Activated naive CD4-positive, alpha-beta T cell treated with anti-CD3 and anti-CD28 coated beads, Interleukin-2, amount 50 U/mL, for 72 hours (primary cell): Measurements from ENCODE around the gene ETF1. TPM values are rescaled to one million over a fixed set of nuclear protein-coding genes. Genes with fewer than 3 reads are reported as not detected.

Experiments used
- ATAC-seq, 2 donors: fragments of 150-1000 bp; cut with Tn5 transposase; 2 replicates each; pipeline ENCODE4 v1.10.0; 2021; ENCODE audit warnings: mild to moderate bottlenecking in 2 of 2, moderate library complexity in 2 of 2
- DNase-seq, 2 donors: peaks; one replicate each; pipeline ENCODE4 v3.0.0; 2021 to 2022; ENCODE audit warnings: low spot score in 2 of 2
- H3K27ac Mint-ChIP-seq, 2 donors: one replicate each; pipeline ENCODE4 v1.8.0; 2022; ENCODE audit warnings: mild to moderate bottlenecking in 2 of 2, mixed read lengths in 2 of 2
- H3K36me3 Mint-ChIP-seq, 2 donors: one replicate each; pipeline ENCODE4 v1.8.0; 2022; ENCODE audit warnings: mixed read lengths in 2 of 2
- H3K9me3 Mint-ChIP-seq, 2 donors: one replicate each; pipeline ENCODE4 v1.8.0; 2022; ENCODE audit warnings: mixed read lengths in 2 of 2
- total RNA-seq, 2 donors: library from RNA; stranded (reverse); gene quantifications; one replicate each; pipeline ENCODE4 v1.2.3, GENCODE V29; 2022

ETF1 gene
- total RNA-seq, 2 donors from 2014 or later, result 109 to 120 TPM

DNA sequence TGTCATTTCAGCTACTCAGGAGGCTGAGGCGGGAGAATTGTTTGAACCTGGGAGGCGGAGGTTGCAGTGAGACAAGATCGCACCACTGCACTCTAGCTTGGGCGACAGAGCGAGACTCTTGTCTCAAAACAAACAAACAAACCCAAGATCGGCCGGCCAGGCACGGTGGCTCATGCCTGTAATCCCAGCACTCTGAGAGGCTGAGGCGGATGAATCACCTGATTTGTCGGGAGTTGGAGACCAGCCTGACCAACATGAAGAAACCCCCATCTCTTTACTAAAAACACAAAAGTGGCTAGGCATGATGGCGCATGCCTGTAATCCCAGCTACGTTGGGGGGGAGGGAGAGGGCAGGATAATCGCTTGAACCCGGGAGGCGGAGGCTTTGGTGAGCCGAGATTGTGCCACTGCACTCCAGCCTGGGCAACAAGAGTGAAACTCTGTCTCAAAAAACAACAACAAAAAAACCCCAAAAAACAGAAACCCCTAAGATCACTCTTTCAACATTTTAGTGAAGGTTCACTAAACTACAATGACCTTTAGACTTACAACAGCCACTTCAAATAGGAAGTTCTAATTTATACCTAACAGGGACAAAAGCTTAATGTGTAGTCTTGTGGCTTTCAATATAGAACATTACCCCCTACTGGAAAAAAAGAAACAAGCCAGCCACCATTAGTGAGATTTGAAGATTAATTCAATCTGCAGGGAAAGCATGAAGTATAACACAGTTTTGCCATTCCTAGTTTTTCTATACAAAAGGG, 25.2 kb upstream of the ETF1 start:
- H3K9me3 Mint-ChIP-seq, result no peaks in the 10 kb centered on the region
- no peak for DNase-seq
- peaks cover 53 to 64% of the 10 kb centered on the region in 2 donors for H3K36me3 Mint-ChIP-seq
- ATAC-seq, result no peak
- peak overlapping the region; percentile 67 to 79 for H3K27ac Mint-ChIP-seq

DNA sequence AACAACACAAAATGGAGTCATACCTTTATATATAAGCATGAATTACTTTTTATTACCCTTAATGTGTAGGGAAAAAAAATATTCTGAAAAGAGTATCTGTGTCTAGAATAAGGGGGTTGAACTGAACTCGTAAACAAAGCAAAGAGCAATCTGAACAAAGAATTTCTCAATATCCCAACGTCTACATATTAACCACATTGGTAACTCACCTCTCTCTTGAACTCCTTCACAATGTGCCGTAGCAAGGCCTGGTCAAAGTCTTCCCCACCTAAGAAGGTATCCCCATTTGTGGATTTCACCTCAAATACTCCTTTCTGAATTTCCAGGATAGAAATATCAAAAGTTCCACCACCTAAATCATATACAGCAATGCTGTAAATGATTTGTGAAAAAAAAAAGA, 23.8 kb upstream of the ETF1 start:
- Mint-ChIP-seq H3K36me3 (peaks cover 47 to 55% of the 10 kb centered on the region in 2 donors), H3K27ac (peak overlapping the region in 1 of 2 donors; percentile 67), H3K9me3 (no peaks in the 10 kb centered on the region)
- DNase-seq (no peak), ATAC-seq (no peak)

DNA sequence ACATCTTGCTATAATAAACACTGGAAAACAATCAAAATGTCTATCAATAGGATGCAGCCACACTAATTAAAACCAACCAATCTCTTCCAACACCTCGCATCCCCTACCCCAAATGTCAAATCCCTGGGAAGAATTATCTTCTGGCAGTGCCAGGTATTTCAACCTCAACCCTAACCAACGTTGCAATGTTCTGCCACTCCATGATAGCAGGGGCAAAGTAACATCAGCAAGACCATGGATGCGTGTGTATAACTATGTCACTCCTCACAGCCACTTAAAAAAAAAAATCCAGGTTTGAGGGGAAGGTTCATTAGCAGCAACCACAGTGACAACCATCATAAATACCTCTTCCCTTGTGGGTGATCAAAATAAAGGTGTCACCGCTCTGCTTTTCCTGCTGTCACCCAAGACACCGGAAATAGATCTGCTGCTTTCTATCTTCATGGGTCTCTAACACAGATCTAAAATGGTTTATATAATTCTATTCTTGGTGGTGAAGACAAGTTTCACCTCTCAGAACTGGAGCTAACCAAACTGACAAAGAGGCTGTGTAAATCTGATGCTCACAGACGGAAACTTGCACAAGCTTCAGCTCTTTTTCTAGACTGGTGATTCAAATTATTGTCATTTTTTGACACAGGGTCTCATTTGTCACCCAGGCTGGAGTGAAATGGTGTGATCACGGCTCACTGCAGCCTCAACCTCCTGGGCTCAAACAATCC, 22.2 kb upstream of the ETF1 start:
- ATAC-seq, result peak; percentile 51 to 72
- no peak for DNase-seq
- Mint-ChIP-seq H3K36me3 (peaks cover 45 to 52% of the 10 kb centered on the region in 2 donors), H3K27ac (peak overlapping the region; percentile 41 to 85), H3K9me3 (no peaks in the 10 kb centered on the region)

DNA sequence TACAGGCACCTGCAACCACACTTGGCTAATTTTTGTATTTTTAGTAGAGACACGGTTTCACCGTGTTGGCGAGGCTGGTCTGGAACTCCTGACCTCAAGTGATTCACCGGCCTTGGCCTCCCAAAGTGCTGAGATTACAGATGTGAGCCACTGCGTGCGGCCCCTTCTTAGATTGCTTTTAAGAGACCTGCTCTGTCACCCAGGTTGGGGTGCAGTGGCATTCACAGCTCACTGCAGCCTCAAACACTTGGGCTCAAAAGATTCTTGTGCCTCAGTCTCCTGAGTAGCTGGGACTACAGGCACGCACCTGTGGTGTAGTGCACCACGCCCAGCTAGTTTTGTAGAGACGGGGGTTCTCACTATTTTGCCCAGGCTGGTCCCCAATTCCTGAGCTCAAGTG, 21.2 kb upstream of the ETF1 start:
- ATAC-seq, result no peak
- DNase-seq, result no peak
- Mint-ChIP-seq H3K36me3 (peaks cover 51 to 61% of the 10 kb centered on the region in 2 donors), H3K9me3 (no peaks in the 10 kb centered on the region), H3K27ac (no peak overlapping the region)

DNA sequence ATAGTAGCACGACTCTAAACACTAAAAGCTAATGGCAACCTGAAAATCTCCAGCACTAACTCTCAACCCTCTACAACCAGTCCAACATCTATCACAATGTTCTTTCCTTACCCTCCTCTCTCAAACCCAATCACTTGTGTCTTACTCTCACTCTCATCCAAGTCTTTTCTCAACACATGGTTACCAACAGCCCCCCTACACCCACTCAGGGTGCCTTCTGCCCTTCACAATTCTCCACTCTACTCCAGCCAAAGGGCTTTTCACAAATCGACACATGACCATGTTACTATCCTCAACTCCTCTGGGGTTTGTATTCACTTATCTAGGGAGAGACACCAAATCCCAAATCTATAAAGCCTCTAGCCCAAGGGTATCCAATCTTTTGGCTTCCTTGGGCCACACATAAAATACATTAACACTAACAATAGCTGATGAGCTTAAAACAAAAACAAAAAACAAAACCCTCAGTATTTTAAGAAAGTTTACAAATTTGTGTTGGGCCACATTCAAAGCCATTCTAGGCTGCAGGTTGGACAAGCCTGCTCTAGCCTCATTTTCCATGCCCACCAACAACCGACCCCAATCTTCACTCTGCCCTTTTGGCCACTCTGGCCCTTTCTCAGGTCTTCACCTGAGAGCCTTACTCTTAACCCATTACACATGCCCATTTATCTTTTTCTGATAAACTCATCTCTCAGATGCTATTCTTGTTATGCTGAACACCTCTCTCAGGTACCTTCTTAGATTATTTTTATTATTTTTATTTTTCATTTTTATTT, 20.5 kb upstream of the ETF1 start:
- no peak for ATAC-seq
- H3K9me3 Mint-ChIP-seq, result no peaks in the 10 kb centered on the region
- peak overlapping the region; percentile 16 to 82 for H3K27ac Mint-ChIP-seq
- no peak for DNase-seq
- H3K36me3 Mint-ChIP-seq, result peaks cover 48 to 61% of the 10 kb centered on the region in 2 donors

DNA sequence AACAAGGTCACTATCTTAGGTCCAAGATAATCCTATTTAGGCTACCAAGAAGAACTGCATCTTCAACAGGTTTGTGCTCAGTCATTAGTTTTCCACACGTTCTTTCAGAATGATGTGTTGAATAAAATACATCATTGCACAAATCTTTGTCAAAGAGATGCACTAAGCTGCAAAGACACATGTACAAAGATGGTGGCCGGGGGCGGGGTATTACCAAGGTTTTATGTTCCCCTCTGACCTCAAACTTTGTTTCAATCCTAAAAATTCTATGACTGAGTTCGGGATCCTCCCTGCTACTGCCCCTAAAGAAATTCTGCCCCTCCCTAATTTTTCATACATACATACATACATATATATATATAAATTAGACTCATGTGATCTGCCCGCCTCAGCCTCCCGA, 17.9 kb upstream of the ETF1 start:
- H3K36me3 Mint-ChIP-seq, result peaks cover 50 to 64% of the 10 kb centered on the region in 2 donors
- H3K9me3 Mint-ChIP-seq, result no peaks in the 10 kb centered on the region
- no peak for DNase-seq
- H3K27ac Mint-ChIP-seq, result no peak overlapping the region
- ATAC-seq, result no peak

DNA sequence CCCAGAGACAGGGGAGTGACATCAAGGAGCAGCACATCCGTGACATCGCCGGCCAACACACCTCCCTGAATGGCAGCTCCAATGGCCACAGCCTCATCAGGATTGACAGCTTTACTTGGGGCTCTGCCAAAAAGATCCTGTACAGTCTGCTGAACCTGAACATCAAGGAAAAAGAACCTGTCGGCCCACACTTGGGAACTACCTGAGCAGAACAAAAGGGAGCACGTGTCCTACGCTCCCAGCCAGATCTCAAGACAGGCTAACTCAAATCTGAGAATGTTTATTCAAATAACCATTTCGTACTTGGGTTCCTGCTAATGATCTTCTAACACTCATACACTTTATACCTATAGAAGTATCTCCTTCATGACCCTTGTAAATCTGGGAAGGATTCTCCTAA, 16.9 kb upstream of the ETF1 start:
- H3K36me3 Mint-ChIP-seq, result peaks cover 44 to 60% of the 10 kb centered on the region in 2 donors
- no peak for ATAC-seq
- DNase-seq, result no peak

DNA sequence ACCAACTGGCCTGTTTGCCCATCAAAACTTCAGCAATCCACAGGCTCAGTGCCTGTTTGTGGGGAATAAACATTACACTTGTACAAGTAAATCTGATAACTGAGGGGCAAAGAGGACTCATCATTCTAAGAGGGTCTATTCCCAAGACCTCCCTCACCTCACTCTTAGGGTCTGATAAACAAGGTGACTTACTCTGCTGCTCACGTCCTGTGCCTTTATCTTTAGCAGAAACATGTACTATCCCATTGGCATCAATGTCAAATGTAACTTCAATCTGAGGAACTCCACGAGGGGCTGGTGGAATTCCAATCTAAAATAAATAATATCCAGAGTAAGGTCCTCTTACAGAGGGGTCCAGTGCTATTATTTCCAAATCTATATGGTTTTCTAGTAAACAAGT, 14.6 kb upstream of the ETF1 start:
- no peak overlapping the region for H3K27ac Mint-ChIP-seq
- peaks cover 36 to 52% of the 10 kb centered on the region in 2 donors for H3K36me3 Mint-ChIP-seq
- ATAC-seq (no peak), DNase-seq (no peak)
- H3K9me3 Mint-ChIP-seq, result no peaks in the 10 kb centered on the region

More for the DNA sequence above, 16.9 kb upstream of the ETF1 start:
- Mint-ChIP-seq H3K9me3 (no peaks in the 10 kb centered on the region), H3K27ac (peak overlapping the region in 1 of 2 donors; percentile 81)

DNA sequence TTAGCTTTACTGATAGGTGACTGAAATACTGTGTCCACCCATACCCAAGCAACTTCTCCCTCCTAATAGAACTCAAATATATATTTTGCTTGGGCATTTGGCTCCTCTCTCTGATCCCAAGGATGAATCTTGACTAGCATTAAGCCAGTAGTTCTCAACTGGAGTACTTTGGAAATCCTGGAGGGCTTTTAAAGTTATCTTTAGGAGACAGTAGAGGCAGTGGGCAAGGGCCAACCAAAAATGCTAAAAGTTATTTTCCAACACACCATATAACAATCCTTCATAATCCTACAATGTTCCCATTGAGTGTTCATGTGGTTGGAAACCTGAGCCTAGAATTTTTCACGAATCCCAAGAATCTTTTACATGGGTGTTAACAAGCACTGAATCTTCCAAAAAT, 11.1 kb upstream of the ETF1 start:
- Mint-ChIP-seq H3K27ac (peak overlapping the region in 1 of 2 donors; percentile 62), H3K9me3 (no peaks in the 10 kb centered on the region)
- DNase-seq, result no peak

DNA sequence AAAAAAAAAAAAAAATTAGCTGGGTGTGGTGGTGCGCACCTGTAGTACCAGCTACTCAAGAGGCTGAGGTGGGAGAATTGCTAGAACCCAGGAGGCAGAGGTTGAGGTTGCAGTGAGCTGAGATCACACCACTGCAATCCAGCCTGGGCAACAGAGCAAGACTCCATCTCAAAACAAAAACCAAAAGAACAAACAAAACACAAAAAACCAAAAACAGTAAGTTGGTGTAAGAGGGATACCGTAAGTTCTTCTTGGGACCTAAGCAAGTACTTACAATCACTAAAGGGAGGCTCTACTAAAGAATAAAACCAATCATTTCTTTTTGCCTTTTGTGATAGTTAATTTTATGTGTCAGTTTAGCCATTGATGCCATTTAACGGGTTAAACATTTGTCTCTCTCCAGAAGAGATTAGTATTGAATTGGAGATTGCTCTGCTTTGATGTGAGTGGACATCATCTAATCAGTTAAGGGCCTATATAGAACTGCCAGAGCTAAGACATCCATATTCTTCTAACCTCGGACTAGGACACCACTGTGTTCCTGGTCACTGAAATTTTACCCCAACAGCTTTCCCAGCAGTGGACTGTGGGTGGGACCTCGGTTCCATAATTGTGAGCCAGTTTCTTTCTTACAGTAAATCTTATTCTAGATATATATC, 10.5 kb upstream of the ETF1 start:
- peak overlapping the region in 1 of 2 donors; percentile 62 for H3K27ac Mint-ChIP-seq
- H3K9me3 Mint-ChIP-seq, result no peaks in the 10 kb centered on the region
- no peak for DNase-seq
- peaks cover 21 to 27% of the 10 kb centered on the region in 2 donors for H3K36me3 Mint-ChIP-seq
- no peak for ATAC-seq

More for the DNA sequence above, 11.1 kb upstream of the ETF1 start:
- ATAC-seq, result no peak
- H3K36me3 Mint-ChIP-seq, result peaks cover 24 to 33% of the 10 kb centered on the region in 2 donors

DNA sequence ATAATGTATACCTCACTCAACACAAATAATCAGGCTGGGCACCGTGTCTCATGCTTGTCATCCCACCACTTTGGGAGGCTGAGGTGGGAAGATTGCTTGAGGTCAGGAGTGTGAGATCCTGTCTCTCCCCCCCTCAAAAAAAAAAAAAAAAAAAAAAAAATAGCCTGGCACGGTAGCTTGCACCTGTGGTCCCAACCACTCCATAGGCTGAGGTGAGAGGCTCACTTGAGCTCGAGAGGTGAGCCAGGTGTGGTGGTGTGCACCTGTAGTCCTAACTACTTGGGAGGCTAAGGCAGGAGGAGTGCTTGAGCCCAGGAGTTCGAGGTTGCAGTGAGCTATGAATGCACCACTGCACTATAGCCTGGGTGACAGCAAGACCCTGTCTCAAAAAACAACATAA, 9.6 kb upstream of the ETF1 start:
- Mint-ChIP-seq H3K27ac (peak overlapping the region in 1 of 2 donors; percentile 22), H3K9me3 (no peaks in the 10 kb centered on the region), H3K36me3 (peaks cover 17 to 20% of the 10 kb centered on the region in 2 donors)
- DNase-seq (no peak), ATAC-seq (no peak)

DNA sequence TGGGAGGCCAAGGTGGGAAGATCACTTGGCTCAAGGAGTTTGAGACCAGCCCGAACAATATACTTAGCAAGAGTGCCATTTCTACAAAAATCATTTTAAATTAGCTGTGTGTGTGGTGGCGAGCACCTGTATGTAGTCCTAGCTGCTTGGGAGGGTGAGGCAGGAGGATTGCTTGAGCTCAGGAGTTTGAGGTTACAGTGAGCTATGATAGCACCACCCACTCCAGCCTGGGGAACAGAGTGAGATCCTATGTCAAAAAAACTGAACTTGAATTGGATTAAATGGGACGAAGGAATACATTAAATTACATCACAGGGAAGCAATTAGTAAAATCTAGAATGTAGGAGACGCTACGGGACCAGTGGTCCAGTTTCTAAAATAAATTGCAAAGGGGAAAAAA, 6.4 kb upstream of the ETF1 start:
- Mint-ChIP-seq H3K36me3 (peaks cover 9 to 10% of the 10 kb centered on the region in 2 donors), H3K9me3 (no peaks in the 10 kb centered on the region), H3K27ac (no peak overlapping the region)
- no peak for DNase-seq
- ATAC-seq, result no peak

DNA sequence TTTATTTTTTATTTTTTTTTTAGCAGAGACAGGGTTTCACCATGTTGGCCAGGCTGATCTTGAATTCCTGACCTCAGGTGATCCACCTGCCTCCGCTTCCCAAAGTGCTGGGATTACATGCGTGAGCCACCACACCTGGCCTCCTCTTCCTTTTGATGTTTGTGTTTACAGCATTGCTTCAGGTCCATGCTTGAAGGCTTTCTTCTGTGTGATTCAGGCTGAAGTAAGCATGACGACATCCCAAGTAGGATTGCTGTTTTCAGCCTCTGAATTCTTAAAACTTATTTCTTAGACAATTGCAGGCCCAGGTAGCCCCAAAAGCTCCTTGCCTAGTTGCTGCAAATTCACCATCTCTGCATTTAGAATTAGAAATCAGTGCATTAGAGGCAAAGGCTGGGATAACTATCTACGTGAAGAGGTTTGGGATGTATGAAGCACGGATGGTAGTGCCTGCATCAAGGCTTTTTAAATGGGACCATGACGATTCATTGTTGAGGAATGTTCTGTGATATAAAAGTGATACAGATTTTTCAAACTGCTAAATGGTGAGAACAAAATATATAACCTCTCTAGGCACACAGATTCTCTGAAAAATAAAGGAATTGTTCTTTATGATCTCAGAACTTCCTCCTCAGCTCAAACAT, 3.0 kb upstream of the ETF1 start:
- Mint-ChIP-seq H3K9me3 (no peaks in the 10 kb centered on the region), H3K36me3 (peaks cover 32 to 34% of the 10 kb centered on the region in 2 donors), H3K27ac (no peak overlapping the region)
- DNase-seq, result no peak
- ATAC-seq, result no peak

DNA sequence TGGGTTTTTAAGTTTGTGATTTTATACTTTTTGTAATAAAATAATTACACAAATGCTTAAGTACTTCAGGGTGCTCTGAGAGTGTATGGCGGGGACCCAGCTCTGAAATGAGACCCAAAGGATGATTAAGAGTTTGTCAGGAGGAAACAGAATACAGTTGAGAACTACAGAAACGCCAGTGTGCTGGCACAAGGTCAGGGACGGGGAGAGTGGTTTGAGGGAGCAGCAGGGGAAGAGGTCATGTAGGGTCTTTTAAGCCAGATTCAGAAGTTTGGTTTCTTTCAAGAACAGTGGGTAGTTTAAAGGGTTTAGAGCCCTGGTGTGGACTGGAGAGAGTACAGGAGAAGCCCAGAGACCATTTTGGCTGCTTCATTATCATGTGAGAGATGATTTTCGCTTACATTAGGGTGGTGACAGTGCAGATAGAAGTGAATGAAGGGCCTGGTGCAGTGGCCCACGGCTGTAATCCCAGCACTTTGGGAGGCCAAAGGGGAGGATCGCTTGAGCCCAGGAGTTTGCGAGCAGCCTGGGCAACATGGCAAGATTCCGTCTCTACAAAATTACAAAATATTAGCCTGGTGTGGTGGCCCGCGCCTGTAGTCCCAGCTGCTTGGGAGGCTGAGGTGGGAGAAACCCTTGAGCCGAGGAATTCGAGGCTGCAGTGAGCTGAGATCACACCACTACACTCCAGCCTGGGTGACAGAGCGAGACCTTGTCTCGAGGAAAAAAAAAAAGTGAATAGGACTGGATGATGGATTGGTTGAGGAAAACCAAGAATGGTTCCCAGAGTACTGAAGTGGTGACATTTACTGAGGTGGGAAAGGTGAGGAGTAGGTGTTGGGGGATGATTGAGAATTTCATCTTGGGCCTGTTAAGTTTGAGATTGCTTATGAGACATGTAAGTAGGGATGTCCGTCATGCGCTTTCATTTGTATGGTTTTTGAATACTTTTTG, 1.4 kb upstream of the ETF1 start:
- no peak for ATAC-seq
- Mint-ChIP-seq H3K36me3 (peaks cover 34 to 41% of the 10 kb centered on the region in 2 donors), H3K9me3 (no peaks in the 10 kb centered on the region), H3K27ac (peak overlapping the region; percentile 99 to 100)
- DNase-seq, result peak in 1 of 2 donors; percentile 14

DNA sequence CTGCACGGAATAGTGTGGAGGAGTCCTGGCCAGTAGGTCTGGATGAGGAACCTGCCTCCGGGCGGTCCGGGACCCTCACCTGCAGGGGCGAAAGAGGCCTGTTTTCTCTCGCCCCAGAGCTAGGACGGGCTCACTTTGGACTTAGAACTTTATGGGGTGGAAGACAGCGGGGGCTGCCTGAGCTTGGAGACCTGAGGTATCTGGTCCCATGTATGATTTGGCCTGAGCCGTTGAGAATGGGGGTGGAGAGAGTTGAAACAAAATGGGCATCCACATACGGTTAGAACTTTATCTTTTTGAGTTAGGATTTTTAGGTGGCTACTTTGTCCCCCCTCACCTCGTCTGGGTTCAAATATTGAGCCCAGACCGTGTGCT, 681 bp upstream of the ETF1 start:
- ATAC-seq, result peak; percentile 65 to 71
- peak overlapping the region; percentile 99 to 100 for H3K27ac Mint-ChIP-seq
- DNase-seq, result no peak
- H3K36me3 Mint-ChIP-seq, result peaks cover 34 to 44% of the 10 kb centered on the region in 2 donors
- no peaks in the 10 kb centered on the region for H3K9me3 Mint-ChIP-seq
